Inflammatory macrophage treated with lipopolysaccharide for 4 hours (primary cell): ENCODE data around the gene SOAT2.
A peak's percentile ranks its signal among the peaks of the same experiment; 100 is the strongest.

Experiments used
- DNase-seq: peaks from one replicate; pipeline ENCODE4 v3.0.0-alpha.2; 2020

Gene SOAT2

DNA sequence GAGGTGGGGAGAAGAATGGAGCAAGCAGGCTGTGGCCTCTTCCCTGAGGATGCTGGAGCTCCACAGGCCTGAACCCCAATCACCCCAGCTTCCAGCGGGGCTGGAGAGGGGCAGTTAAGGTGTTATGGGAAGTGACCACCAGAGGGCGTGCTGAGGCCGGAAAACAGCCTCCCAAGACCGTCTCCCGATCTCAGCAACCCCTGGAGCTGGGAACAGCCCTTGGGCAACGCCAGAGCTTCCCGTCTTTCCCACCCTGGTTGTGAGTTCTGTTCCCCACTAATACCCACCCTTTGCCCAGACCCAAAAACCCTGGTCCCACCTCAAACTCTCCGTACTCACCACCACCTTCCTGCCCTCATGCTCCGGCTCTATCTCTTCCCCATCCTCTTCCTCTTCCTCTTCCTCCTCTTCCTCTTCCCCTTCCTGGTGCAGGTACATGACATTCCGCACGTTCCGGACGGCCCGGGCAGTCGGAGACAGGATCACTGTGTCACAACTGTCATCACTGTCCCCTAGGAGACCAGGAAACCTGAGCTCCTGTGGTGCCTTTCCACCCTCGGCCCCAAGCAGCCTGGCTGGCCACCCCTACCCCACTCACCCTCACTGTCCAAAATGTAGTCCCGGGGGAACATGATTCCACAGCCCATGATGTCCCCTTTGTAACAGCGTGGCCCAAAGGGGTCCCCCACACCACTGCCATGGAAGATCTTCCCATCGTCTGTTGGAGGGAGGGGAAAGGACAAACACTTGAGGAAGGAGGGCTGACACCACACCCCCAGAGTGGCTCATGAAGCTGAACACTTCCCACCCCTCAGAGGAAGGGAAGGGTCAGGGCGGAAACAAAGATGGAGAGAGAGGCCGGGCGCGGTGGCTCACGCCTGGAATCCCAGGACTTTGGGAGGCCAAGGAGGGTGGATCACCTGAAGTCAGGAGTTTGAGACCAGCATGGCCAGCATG lies 37.0 kb upstream of the SOAT2 start:
- peak; percentile 46 for DNase-seq

- no peak for DNase-seq
Measured at GRCh38 chr12:53067074-53067992, 36.0 kb upstream of the SOAT2 start.

DNA sequence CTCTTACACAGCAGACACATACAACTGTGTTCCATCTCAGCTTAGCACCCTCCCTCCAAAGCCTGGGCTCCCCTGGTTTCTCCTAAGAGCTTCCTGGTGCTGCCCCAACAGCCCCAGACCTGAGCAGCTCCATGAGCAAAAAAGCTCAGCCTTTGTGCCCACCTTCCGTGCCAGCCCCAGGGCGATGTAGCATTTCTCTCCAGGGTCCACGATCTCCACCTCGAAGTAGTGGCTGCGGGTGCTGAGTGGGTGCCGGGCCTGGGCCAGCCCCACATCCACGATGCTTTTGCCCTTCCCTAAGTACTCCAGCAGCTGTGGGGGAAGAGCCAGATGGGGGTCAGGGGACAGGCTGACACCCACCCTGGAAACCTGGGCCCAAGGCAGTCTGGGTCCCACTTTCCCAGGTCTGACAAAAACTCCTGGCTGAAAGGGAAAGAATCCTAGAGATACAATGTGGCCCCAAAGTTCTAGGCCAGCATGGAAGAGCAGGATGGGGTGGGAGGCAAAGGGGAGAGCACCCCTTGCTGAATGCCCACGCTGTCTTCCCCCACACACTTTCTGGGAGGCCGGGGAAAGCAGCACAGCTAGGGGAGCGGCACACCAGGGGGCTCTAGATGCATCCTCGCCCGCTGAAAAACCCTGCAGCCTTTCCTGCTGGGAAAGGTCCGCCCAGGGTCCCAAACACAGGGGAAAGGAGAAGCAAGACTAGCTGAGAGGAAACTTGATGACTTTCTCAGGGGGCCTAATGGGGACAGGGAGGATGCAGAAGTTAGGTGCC lies 35.1 kb upstream of the SOAT2 start:
- DNase-seq: no peak

DNA sequence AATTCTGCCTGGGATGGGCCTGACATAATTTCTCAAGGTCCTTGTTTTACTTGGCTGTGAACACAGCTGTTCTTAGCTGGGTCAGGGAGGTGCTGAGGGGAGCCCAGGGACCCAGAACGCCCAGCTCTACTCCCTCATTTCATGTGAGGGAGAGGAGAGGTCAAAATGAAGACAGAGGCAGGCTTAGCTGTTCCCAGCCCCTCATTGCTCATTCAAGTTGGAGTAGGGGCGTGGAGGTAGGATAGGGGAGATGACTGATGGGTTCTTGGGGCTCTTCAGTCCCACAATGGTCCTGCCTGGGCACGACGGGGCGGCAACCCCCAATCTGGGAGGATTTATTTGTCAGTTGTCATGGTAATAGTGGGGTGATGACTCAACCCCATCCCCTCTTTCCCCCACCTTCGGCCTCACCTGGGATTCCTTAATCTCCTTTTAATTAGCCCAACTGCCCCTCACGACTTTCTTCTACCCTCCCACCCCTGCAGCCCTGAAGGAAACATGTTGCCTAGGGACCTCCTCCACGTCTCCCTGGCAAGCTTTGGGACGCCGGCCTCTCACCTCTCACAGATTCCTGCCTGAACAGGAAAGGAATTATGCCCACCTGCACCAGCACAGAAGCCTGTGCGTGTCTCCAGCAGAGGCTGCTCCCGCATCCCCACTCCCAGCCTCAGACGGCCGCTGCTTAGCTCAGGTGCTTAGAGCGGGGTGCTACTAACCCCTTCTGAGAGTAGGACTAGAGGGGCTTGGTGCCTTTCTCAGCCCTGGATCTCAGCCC lies 34.3 kb upstream of the SOAT2 start:
- no peak for DNase-seq

DNA sequence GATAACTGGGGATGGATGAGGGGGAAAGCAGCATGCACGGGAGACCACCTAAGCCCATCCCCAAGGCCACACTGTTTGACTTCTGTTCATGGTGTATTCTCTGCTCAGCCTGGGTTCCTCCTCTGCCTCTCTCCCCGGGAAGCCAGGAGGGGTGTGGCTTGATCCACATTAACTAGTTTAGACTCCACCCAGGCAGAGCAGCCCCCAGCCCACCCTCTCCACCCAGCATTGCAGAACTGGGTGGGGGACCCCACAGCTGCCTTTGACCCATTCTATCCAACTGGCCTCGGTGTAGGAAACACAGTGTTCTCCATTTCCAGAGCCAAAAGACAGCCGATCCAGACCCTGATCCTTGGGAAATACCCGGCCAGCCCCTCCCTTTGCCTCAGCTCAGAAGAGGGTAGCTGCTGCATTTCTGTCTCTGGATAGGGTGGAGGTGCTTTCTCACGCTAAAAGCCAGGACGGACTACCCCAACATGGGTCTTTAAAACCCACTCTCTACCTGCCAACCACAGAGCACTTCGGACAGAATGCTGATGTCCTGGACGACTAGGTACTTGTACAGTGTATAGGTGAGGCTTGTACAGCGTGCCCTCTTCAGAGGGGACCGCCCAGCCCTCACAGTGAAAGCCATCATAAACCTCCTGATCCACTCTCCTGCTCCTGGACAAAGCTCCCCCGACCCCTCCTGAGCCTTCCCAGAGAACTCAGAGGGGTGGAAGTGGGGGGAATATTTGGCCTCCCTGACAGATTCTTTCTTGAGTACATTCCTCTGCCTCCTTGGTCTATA lies 33.5 kb upstream of the SOAT2 start:
- no peak for DNase-seq

DNA sequence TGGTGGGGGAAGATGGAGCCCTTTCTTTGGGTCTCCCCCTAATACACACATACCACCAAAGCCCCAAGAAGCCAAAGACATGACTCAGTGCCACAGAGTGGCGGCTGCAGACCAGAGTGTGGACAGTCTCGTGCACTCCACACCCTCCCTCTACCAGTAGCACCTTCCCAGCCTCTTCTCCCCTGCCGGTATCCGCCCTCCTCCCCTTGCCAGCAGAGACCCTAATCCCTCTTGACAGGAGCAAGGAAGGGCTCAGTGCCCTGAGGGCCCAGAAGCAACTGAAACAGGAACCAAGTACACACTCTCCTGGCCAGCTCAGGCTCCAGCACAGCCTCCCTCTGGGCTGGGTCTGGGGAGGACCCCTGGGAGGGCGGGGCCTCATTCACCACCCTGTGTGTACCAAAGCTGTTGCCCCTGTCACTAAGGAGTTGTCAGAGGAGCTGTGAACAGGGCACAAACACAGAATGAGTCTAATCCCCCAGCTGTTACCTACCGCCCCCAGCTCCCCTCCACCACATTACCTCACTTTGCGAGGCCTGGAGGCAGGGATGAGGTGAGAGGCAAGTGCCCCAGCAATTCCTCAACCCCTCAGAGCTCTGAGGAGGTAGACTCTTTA lies 32.3 kb upstream of the SOAT2 start:
- DNase-seq: no peak

- DNase-seq: no peak
Measured at GRCh38 chr12:53071591-53072551, 31.4 kb upstream of the SOAT2 start.

DNA sequence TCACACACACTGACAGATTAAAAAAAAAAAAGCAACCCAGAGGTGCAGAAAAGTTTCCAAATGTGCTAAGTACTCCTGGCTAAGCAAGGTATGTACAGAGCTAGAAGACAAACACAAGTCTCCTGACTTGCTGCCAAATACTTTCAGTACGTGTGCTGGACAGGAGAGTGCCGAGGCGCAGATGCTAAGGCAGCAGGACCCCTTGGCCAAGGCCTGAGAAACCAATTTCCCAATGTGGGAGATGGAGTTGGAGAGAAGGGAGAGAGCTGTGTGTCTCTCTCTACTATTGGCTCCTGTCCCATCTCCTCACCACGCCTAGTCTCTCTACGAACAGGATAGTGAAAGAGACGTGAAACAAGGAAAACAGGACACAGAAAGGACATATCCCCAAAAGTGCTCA lies 29.4 kb upstream of the SOAT2 start:
- no peak for DNase-seq

GRCh38 chr12:53074283-53074998 lies 28.8 kb upstream of the SOAT2 start:
- no peak for DNase-seq

DNA sequence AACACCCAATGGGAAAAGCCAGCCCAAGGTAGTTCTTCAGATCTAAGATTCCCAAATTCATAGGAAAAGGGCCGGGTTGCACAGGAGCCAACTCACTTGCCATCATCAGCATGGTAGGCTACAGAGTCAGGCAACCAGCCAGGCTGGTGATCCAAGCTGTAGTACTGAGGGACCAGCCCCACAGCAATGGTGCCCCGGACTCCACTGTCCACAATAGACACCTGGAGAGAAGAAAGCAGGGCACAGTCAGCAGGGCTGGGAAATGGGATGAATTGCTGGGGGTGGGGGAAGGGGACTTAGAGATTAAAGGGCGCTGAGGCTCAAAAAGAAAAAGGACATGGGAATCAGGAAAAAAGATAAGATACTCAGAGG lies 28.3 kb upstream of the SOAT2 start:
- DNase-seq: no peak

GRCh38 chr12:53076461-53076860 lies 26.8 kb upstream of the SOAT2 start:
- no peak for DNase-seq

GRCh38 chr12:53077030-53077429 lies 26.3 kb upstream of the SOAT2 start:
- no peak for DNase-seq

DNA sequence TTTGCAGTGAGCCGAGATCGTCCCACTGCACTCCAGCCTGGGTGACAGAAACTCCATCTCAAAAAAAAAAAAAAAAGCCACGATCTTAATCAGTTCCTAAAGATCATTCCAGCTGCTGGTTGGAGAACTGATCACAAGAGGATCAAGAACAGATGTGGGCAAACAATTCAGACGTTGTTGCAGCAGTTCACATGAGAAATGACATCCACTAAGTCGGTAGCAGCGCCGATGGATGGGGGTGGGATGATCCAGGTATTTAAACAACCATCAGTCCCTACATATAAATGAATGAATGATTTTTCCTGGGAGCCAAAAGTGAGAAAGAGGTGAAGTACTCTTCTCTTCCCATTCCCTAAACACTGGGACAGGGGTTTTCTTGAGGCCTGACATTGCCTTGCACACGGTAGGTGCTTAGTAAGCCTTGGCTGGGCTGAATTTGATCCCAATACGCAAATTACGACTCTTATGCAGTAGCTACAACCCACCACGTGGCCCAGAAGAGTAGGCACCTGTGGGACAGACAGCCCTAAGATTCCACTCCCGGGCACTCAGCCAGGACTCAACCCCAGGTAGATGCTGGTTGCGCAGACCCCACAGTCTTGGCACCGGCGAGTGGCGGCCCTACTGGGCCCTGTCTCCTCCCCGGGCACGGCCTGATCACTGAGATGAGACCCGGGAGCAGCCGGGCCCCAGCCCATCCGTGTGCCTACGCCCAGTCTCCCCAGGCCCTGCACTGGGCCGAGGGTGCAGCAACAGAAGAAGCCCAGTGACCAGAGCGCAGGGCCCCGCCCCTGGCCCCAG lies 24.7 kb upstream of the SOAT2 start:
- no peak for DNase-seq

DNA sequence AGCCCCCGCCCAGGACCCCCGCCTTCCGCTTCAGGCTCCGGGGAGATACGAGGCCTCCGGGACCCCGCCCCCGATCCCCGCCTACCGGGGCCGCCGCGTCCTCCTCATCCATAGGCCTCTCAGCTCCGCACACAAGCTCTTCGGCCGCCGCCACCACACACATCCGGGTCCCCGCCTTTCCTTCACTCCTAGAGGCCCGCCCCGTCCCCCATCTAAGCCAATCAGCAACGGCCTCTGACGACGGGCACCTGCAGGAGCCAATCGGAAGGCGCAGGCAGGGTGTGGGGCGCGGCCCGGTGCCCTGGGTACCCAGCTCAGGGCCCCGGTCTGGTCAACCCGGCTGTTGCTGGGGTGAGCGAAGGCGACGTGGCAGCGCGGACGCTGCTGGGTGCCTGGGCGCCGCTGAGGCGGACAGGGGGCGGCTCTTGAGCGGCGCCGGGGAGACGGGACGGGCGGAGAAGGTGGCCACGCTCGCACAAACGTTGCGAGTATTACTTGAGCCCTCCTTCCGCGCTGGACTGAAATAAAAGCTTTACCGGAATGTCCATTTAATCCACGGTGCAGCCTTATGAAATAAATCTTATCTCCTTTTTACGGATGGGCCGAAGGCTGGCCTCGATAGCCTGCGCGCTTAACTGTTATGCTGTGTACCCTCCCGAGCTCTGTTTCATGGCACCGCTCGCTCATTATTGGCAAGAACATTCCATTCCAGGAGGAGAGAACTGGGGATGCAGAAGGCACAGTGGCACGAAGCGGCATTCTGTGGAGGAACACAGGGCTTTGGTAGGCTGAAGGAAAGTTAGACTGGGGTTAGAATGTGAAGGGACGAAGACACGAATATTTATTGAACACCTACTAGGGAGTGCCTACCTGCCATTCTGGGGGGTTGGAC lies 23.8 kb upstream of the SOAT2 start, which contains the start of gene SPRYD3:
Gene SPRYD3 (minus strand): TSS at position 165 of the 892 bp plus-strand sequence. CDS start 57 bp downstream, at position 108.
- DNase-seq: peak; percentile 95

GRCh38 chr12:53082637-53083175 lies 20.6 kb upstream of the SOAT2 start:
- peak; percentile 68 for DNase-seq

DNA sequence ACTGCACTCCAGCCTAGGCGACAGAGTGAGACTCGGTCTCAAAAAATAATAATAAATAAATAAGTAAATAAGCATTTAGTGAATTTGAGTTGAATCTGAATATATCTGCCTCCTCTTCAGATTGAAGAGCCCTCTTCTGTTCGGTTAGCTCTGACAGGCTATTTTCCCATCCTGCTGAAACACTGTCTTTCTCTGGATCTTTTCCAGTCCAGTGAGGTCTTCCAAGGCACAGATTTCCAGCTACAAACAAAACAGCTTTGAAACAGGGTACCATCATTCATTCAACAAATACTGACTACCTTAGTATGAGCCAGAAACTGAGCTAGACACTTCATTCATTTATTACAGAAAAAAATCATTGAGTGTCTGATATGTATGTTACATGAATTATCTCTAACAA lies 16.9 kb upstream of the SOAT2 start:
- DNase-seq: no peak
